Effector memory CD4-positive, alpha-beta T cell (primary cell): ENCODE data around the gene GTF2H2C_2.
"Not testable (repeated sequence)": the region's sequence is repeated elsewhere in the genome, so short reads cannot be mapped to it uniquely, and the experiment has no call there.

Experiments used
- DNase-seq, 3 donors: peaks; one replicate each; pipeline ENCODE4 v3.0.0-alpha.2; 2020
- H3K27ac ChIP-seq: 2 replicates; pipeline ENCODE4 v1.7.0; 2013; ENCODE audit warnings: mild to moderate bottlenecking, low read length, moderate library complexity; ENCODE audit not compliant: insufficient read depth, poor library complexity, severe bottlenecking
- H3K27me3 ChIP-seq: replicated peaks from 2 replicates; pipeline ENCODE4 v1.7.0; 2013; ENCODE audit warnings: mild to moderate bottlenecking, low read length; ENCODE audit not compliant: insufficient read depth, control insufficient read depth, poor library complexity, severe bottlenecking
- H3K36me3 ChIP-seq: 2 replicates; pipeline ENCODE4 v1.7.0; 2013; ENCODE audit warnings: mild to moderate bottlenecking, low read length, moderate library complexity; ENCODE audit not compliant: control insufficient read depth, insufficient read depth
- H3K4me1 ChIP-seq: 2 replicates; pipeline ENCODE4 v1.7.0; 2013; ENCODE audit warnings: low read length, mild to moderate bottlenecking; ENCODE audit not compliant: control insufficient read depth, insufficient read depth, poor library complexity, severe bottlenecking
- H3K4me3 ChIP-seq: 2 replicates; pipeline ENCODE4 v1.7.0; 2013; ENCODE audit warnings: low read length, low read depth, mild to moderate bottlenecking; ENCODE audit not compliant: insufficient read depth, poor library complexity, severe bottlenecking
- H3K9me3 ChIP-seq: 2 replicates; pipeline ENCODE4 v1.7.0; 2013; ENCODE audit warnings: mild to moderate bottlenecking, low read length, moderate library complexity; ENCODE audit not compliant: control insufficient read depth

GTF2H2C_2 gene

DNA sequence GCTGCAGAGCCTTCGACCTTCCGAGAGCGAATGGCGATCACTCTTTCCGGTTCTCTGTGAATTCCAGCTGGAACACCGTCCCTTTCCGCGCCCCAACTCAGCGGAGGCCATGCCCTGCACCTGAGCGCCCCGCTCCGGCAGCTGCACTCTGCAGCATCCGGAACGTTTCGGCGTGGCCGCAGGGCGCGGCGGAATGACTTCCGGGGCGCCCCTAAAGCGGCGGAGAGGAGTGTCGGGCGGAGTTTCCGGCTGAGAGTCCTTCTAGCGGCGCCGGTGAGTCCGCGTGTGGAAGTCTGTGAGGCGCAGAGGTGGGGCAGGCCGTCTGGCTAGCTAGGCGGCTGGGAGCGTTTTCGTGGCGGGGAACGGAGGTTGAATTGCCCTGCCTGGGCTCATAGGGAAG is at the start of gene GTF2H2C_2:
Gene GTF2H2C_2, plus strand, starts transcription at position 252 of the 400 bp plus-strand sequence.
- not testable (repeated sequence) for H3K27ac ChIP-seq, H3K27me3 ChIP-seq, H3K4me3 ChIP-seq, H3K9me3 ChIP-seq, H3K4me1 ChIP-seq, DNase-seq, H3K36me3 ChIP-seq

DNA sequence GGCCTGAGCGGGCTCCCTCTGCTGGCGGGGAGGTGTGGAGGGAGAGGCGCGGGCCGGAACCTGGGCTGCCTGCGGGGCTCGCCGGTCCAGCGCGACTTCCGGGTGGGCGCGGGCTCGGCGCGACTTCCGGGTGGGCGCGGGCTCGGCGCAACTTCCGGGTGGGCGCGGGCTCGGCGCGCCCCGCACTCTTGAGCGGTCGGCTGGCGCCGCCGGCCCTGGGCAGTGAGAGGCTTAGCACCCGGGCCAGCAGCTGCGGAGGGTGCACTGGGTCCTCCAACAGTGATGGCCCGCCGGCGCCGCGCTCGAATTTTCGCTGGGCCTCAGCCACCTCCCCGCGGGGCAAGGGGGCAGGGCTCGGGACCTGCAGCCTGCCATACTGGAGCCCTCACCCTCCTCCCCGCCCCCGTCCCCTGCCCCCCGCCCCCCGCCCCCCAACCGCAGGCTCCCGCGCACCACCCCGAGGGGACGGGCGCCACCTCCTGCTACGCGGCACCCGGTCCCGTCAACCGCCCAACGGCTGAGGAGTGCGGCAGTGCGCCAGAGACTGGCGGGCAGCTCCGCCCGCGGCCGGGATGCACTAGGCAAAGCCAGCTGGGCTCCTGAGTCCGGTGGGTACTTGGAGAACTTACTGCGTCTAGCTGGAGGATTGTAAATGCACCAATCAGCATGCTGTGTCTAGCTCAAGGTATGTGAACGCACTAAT is 14.0 kb upstream of the GTF2H2C_2 start:
- H3K4me3 ChIP-seq, H3K4me1 ChIP-seq, H3K9me3 ChIP-seq, H3K36me3 ChIP-seq, H3K27me3 ChIP-seq: not testable (repeated sequence)
- peak in 1 of 3 donors; percentile 60 for DNase-seq
- H3K27ac ChIP-seq = peak overlapping the region; percentile 25

DNA sequence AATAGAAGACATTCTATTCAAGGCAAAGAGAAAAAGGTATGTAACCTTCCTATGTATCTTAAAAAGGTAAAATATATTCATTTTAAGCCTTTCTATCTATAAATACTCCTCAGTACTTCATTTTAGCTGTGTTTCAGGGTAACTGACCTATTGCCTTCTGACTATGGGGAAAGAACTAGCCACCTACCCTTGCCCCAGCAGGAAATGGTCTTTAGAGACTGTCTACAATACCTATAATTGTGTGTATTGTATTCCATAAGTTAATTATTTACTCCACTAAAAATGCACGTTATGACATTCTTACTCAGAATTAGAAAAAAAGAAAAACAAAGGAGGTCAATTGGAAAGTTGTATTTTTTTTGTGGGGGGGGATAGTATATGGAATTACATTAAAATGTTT is 6.2 kb downstream of the GTF2H2C_2 start:
- DNase-seq, H3K9me3 ChIP-seq, H3K4me1 ChIP-seq, H3K27ac ChIP-seq, H3K27me3 ChIP-seq, H3K4me3 ChIP-seq, H3K36me3 ChIP-seq: not testable (repeated sequence)

DNA sequence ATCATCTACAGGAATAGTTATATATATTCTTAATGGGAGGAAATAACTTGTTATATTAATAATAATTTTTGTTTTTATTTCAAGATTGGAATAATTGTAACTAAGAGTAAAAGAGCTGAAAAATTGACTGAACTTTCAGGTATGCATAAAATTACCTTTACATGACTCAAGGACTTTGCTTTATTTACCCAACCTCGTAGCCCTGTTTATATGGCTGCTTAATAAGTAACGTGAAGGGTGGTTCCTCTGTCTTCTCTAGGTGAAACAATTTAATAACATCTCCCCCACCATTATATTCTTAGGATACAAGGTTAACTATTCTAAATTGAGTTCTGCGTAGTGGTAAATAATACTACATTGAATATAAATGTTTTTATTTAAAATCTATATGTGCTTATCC is 8.0 kb downstream of the GTF2H2C_2 start:
- not testable (repeated sequence) for H3K27me3 ChIP-seq, H3K27ac ChIP-seq, DNase-seq, H3K4me1 ChIP-seq, H3K9me3 ChIP-seq, H3K4me3 ChIP-seq, H3K36me3 ChIP-seq

DNA sequence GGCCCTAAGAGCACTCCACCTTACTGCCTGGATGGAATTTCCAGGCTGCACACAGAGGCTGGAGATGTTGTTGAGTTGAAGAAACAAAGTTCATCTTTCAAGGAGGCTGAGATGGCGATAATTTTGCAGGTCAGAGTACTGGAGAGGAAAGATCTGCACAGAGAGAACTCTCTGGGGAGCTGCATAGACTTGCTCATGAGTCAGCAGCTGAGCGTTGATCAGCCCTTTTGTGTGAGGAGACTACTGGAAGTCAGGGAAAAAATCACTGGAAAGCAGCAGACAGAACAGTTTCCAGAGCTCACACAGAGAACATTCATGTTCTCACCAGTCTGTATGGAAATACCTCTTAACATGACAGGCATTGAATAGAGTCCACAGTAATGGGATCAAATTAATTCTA is 23.4 kb downstream of the GTF2H2C_2 start:
- not testable (repeated sequence) for H3K4me3 ChIP-seq, DNase-seq, H3K27me3 ChIP-seq, H3K27ac ChIP-seq, H3K36me3 ChIP-seq, H3K9me3 ChIP-seq, H3K4me1 ChIP-seq

DNA sequence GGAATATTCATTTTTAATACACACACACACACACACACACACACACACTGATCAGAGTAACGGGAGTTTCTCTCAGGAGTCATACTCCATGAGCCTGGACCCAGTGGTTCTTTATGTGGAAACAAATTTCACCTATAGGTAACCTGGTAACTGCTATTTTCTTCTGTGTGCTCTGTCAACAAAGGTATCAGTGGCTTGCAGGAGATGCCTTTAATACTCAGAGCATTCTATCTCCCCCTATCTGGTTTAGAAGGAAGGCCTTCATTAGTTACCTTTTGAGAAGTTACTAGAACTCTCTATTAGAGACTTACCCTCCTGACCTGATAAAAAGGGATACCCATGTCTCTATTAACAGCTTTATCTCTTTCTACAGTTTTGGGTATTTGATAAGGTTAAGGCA is 34.4 kb downstream of the GTF2H2C_2 start:
- H3K27me3 ChIP-seq, H3K36me3 ChIP-seq, H3K4me1 ChIP-seq, H3K4me3 ChIP-seq, H3K9me3 ChIP-seq, DNase-seq, H3K27ac ChIP-seq: not testable (repeated sequence)

DNA sequence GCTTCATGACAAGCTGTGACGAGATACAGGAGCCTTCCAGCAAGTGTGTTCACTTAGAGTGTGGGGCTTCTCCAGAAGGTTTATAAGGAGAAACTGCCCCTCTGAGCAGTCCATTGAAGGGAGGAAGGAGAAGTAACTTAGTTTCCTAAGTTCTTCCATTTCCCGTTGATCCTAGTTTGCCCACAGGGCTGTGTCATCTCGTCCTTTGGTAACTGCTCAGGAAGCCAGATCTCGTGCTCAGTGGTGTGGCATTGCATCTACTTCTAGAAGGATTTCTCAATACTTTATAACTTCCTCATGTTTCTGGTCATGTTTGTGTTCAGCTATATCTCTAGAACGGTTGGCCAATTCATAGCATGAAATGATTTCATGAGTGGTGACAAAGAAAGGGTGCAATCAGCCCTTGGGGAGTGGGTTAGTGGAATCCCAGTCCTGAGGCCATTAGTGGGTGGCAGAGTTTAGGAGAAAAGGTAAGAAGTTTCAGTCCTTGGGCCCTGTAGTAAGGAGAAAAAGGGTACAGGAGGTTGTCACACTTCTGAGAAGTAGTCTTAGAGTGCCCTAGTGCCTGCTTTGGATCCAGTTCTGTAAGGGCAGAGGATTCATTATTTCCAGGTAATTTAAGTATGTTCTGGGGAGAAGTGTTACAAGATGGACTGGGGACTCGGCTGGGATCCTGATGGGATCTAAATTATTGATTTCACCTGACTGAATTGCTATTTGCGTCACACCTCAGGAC is 36.2 kb downstream of the GTF2H2C_2 start:
- not testable (repeated sequence) for H3K27ac ChIP-seq, H3K4me1 ChIP-seq, H3K4me3 ChIP-seq, H3K9me3 ChIP-seq, H3K36me3 ChIP-seq, DNase-seq, H3K27me3 ChIP-seq

DNA sequence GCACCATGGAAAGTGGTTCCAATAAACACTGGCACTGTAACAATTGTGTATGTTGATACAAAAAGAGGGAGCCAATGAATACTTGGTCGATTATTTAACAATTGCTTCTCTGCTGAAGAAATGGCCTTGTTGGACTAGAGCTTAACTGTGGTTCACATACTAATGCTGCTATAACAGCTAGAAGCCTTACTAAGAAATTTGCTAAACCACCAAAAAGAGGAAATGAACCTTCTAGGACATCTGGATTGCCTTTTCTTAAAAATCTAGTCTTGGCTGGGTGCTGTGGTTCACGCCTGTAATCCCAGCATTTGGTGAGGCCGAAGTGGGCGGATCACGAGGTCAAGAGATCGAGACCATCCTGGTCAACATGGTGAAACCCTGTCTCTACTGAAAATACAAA is 41.9 kb downstream of the GTF2H2C_2 start:
- H3K4me3 ChIP-seq, H3K36me3 ChIP-seq, H3K4me1 ChIP-seq, H3K9me3 ChIP-seq, H3K27ac ChIP-seq, DNase-seq, H3K27me3 ChIP-seq: not testable (repeated sequence)

DNA sequence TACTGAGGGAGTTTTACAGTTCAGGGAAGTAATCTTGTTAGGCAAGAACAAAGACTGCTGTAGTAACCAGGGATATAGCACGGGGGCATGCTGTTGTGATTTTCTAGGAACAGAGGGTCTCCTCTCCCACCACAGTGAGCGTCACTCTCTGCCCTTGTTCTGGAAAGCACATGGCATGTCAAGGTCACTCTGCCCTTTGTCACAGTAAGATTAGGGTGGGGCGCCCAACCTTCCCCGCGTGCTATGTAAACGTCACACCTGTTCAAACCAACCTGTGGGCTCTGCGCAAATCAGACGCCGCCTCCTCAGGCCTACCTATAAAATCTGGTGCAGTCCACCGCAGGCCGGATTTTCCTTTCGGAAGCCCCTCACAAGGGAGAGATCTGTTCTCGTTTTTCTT is 44.0 kb downstream of the GTF2H2C_2 start:
- not testable (repeated sequence) for H3K27ac ChIP-seq, H3K4me3 ChIP-seq, H3K9me3 ChIP-seq, H3K27me3 ChIP-seq, H3K36me3 ChIP-seq, H3K4me1 ChIP-seq, DNase-seq

DNA sequence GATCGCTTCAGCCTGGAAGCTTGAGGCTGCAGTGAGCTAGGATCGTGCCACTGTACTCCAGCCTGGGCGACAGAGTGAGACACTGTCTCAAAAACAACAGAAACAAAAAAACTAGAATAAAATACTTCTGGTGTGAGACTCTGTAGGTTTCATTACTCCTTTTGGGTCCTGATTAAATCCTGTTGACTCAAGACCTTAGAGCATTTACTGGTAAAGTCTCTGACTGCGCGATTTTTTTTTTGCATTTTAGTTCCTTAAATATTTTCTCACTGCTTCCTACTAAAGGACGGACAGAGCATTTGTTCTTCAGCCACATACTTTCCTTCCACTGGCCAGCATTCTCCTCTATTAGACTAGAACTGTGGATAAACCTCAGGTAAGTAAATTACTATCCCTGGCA is 46.8 kb downstream of the GTF2H2C_2 start:
- not testable (repeated sequence) for DNase-seq, H3K4me3 ChIP-seq, H3K36me3 ChIP-seq, H3K27me3 ChIP-seq, H3K9me3 ChIP-seq, H3K27ac ChIP-seq, H3K4me1 ChIP-seq
